HG02763 (cell line): ENCODE results near the gene WDR27.

ENCODE experiments used
- ATAC-seq: cut with Tn5 transposase; IDR thresholded peaks from one replicate; pipeline ENCODE4 v1.9.1; 2021; ENCODE audit warnings: mild to moderate bottlenecking, moderate library complexity; ENCODE audit not compliant: unreplicated experiment

Gene WDR27

DNA sequence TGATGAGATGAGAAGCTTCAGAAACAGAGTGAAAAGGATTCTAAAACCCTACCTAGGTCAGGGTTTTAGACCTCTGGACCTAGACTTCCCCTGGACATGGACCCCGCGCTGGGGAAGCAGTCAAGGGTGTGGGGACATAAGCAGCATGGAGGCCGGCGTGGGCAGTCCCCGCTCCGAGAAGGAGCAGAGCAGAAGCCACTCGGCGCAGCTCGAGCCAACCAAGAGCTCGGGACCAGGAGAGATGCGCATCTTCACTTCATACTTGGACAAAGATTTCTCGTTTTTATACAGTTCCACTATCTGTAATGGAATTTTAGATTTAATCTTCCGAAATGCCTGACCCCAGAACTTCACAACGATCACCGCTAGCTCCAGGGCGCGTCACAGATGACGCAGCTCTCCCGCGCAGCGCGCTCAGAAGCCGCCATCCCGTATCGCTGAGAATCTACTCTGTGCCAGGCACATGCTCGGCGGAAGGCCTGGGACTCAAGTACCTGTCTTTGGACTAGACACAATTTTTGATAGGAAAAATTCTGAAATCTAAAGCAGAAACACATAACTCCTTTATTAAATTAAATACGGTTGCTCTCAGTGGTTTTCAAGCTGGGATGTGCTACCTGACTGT lies 60.3 kb downstream of the WDR27 start:
- no peak for ATAC-seq

DNA sequence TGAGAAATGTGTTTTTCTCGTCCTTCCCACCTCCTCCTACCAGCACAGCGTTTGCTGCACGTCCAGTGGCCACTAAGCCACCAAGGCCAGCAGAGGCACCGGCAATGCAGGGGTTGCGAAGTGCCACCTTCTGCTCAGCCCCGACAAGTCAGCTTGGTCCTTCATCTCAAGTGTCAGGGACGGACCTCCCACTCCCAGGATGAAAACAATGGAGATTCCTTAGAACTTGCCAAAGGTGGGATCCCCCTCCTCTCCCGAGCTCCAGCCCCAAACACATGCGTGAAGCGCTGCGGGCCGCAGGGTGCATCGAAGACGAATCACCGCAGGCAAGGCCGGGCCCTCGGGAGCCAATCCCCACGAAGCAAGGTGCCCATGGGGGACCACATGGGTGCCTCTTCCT lies 60.8 kb downstream of the WDR27 start:
- ATAC-seq: no peak

DNA sequence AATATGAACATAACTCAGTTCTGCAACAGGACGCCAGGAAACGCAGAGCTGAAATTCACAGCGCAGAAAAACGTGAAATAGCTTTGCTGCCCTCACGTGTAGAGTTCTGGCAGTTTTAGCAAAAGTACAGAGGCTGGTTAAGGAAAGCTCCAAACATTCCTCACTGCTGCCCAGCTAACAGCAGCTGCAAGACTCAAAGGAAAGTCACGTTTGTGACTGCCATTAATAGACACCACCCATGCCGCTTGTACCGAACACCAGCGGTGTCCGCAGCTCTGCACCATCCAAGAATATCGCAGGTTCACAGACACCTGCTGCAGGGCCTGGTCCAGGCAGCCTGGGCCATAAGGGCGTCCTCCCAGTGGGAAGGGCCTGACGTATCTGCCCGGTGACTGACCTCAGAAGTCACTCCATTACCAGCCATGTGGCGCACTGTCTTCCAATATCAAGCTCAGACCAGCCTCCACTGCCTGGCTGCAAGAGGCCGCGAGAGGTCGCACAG lies 61.4 kb downstream of the WDR27 start:
- ATAC-seq: no peak

DNA sequence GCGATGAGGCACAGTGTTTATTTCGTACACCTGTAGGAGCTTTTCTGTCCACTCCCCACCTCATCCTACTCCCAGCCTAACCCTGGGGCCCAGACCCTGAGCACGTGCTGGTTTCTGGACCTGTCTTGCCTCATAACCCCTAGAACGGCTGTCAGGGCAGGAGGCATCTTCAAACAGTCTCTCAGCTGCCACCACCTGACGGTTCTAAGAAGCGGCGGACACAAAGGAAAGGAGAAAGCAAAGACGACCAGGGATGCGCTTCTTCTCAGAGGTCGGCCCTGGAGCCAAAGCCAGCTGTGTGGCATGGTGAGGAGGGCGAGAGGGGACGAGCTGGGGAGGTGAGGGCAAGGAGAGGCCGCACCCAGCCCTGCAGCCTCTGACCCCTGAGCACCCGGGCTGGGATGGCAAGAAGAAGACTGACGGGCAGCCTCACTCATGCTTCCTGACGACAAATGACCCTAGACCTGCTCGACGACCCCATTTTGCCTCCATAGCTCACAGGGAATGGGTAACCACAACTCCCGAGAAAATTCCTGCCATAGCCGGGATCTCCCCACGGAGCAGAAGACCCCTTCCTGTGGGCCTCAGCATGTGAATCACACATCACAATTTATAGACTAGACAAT lies 62.1 kb downstream of the WDR27 start:
- no peak for ATAC-seq

DNA sequence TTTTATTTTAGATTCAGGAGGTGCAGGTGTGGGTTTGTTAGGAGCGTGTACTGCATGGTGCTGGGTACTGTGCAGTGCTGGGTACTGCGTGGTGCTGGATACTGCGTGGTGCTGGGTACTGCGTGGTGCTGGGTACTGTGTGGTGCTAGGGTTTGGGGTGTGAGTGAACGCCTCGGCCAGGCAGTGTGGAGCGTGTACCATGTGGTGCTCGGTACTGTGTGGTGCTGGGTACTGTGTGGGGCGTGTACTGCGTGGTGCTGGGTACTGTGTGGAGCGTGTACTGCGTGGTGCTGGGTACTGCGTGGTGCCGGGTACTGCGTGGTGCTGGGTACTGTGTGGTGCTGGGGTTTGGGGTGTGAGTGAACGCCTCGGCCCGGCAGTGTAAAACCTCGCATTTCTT lies 62.9 kb downstream of the WDR27 start:
- ATAC-seq: no peak

DNA sequence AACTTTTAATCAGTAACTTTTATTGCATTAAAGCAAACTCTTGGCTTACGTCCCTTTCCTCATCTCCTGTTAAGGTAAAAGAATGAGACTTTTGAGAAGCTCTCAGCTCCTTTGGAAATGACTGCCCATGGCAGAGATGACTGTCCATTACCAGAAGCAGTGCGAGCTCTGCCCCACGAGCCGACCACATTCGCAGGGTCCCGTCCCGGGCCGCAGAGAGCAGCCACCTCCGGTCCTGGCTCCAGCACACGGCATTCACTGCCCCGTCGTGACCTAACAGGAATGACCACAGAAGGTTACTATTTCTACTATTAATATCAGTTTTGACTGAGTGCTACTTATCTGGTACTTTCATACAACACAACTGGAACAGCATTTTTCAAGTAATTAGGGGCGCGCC lies 63.4 kb downstream of the WDR27 start:
- no peak for ATAC-seq

DNA sequence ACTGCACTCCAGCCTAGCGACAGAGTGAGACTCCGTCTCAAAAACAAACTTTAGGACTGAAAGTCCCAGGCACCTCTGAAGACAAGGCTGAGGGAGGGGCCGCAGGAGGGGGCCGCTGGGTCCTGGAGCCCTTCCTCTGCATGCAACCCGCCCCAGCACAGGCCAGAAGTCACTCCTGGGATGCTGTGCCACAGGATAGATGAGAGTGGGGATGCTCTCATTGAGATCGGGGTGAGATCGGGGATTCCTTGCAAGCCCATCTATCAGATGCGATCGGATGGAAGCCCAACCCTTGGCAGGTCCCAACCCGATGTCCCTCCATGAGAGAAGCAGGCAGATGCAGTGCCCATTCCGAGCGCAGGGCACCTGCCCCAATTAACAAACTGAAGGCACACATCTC lies 66.5 kb downstream of the WDR27 start:
- ATAC-seq: no peak

DNA sequence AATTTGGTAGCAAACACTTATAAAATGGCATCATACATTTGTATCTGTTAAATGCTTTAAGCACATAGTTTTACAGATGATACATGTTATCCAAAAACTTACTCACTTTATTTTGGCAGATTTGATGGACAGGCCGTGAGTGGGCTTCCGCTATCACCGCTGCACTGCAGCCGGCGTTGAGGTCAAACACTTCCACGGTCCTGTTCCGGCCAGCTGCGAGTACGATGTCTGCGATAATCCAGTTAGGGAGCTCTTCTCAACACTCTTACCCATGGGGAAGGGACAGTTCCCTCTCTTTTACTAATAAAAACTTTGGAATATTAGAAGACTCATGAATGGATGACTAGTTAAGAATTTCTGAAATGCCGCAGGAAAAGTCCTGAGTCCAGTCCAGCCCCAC lies 69.0 kb downstream of the WDR27 start:
- ATAC-seq: no peak

DNA sequence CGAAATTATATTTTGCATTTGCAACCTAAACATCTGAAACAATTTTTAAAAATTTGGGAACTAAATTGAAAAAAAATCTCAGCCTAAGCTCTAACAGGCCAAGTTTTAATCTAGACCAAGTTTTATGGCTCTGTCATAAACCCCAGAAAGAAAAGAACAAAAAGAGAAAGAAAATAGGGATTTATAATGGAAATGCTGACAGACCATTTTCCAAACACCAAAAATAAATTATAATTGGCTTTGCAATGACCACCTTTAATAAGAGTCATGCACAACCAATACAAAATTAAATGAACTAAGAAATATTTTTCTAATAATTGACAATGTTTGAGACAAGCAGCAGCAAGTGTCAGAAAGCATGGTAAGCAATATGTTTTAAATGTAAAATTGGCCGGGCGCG lies 72.6 kb downstream of the WDR27 start:
- no peak for ATAC-seq

DNA sequence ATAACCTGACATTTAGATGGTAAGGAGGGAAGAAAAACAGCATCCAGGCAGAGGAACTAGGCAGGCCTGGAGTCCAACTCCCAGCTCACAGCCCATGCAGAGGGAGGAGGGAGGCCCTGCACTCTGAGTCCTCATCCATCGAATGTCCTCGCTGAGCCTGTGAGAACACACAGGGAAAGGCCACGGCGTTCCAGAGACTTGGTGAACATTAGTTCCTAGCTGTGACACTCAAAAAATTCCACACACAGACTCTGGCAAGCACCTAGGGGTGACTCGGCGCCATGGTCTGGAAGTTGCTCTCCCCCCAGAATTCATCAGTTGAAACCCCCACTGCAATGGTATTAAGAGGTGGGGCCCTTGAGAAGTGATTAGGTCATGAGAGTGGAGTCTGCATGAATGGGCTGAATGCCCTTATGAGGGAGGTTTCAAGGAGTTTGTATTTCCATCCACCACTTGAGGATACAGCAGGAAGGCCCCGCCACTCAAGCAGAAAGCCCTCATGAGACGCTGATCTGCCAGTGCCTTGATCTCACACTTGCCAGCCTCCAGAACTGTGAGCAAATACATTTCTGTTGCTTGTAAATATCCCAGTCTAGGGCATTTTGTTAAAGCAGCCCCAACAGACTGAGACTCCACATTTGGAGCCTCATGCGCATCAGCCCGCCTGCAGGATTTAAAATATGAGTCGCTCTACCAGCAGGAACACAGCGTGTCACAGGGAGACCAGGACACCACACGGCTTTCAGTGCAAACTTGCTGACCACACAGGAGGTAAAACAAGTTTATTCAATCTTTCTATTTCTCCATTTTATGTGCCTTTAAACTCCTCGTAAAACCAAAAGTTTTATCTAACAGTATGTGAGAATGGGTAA lies 73.9 kb downstream of the WDR27 start:
- no peak for ATAC-seq

DNA sequence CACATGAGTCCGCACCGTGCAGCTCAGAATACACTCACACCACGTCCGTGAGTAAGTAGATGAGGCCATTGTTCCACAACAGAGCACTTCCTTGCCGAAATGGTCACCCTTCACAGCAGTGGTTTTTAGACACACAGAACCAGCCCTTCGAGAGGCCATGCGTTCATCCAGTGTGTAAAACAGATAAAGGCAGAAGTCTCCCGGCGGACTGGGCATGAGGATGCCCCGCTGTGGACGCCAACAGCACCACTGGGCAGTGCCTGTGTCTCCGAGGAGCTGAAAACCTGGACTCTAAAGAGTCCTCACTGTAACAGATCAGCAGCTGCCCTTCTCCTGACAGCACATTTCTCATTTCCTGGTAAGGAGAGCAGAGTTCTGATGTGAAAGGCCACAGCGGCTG lies 75.2 kb downstream of the WDR27 start:
- ATAC-seq: no peak

DNA sequence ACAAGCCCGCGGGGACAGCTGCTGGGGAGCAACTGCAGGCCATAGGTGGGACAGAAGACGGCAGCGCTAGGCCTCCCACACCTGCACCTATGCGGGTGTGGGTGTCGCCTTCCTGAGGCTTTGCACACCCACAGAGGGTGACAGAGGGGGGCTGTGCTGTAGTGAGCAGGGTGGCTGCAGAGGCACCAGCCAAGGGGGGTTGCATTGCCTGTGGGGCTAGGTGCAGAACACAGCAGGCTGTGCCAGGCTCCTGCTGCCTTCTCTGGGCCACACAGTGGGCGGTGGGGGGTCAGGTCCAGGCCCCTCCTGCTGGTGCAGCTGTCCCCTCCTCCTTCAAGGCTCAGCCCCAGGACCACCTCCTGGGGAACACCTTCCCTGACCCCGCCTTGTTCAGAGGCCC lies 75.7 kb downstream of the WDR27 start:
- no peak for ATAC-seq

DNA sequence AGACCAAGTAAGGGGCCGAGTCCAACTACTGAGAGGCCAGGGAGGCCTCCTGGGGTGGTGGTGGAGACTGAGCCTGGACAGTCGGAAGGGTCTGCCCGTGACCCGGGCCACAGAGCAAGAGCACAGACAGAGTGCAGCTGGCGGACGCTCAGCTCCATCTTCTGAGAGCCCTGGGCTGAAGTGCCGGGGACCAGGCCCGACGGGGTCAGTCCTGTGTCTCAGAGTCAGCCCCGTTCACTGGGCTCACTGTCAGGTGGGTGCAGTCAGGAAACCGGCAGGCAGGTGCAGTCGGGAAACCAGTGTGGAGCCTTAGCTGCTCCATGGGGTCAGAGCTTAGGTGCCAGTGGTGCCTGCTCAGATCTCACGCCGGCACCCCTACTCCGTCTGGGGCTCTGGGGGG lies 76.5 kb downstream of the WDR27 start:
- no peak for ATAC-seq

DNA sequence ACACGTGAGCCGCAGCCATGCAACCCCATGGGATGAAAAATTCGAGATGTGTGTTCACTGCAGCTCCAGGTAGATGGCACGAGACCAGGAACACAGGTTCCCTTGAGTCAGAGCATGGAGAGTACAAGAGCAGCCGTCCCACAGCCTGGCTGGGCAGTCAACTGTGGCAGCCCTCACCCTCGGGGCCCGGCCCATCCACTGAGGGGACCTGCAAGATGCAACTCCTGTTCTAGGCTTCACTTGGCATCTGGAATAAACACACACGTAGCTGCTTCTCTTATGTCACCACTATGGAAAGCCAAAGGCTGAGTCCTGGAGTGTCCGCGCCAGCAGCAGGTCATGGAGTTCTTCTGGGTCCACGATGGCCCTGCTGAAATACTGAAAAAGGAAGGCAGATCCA lies 77.0 kb downstream of the WDR27 start:
- ATAC-seq: no peak

DNA sequence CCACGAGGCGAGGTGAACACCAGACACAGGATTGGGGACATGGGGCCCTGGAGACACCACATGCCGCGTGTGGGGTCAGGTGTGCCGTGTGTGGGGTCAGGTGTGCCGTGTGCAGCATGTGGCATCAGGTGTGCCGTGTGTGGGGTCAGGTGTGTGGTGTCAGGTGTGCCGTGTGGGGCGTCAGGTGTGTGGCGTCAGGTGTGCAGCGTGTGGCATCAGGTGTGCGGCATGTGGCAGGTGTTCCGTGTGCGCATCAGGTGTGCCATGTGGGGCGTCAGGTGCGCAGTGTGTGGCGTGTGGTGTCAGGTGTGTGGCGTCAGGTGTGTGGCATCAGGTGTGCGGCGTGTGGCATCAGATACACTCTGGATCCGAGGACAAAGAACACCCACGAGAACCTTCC lies 77.9 kb downstream of the WDR27 start:
- no peak for ATAC-seq

DNA sequence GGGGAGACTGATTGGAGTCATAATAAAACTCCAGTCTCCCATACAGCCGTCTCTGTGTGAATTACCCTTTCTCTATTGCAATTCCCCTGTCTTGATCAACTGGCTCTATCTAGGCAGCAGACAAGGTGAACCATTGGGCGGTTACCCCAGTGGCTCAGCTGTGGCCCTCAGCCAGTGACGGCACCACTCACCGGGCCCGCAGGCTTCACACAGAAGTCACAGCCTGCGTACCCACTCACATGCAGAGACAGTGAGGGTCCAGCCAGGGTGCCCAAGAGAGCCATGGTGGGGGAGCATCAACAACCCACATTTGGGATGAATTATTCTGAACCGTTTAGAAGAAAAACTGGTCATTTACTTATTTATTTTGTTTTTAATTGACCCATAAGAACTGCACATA lies 78.5 kb downstream of the WDR27 start:
- ATAC-seq: no peak

DNA sequence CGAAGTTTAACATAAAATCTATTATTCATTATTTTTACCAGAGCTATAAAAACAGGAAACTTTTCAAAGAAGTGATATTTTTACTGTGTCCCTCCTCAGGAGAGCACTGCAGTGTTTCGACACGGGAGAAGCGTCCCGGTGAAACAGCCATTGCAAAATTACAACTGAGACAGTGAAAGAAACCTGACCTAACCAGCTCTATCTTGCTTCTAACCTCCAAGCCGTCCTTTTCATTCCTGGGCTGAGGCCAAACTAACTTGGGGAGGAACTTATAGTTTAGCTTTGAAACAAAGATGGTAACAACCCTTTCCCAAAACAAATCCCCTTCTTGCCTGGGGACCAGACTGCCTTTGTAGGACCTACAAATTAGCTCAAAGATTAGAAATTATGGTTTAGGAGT lies 79.2 kb downstream of the WDR27 start:
- no peak for ATAC-seq

DNA sequence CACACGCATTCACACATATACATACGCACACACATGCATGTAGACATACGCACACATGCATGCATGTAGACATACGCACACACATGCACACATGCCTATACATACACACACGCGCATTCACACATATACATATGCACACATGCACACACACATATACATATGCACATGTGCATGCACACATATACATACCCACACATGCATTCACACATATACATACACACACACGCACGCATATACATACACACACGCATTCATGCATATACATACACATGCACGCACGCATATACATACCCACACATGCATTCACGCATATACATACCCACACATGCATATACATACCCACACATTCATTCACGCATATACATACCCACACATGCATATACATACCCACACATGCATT lies 80.5 kb downstream of the WDR27 start:
- no peak for ATAC-seq

DNA sequence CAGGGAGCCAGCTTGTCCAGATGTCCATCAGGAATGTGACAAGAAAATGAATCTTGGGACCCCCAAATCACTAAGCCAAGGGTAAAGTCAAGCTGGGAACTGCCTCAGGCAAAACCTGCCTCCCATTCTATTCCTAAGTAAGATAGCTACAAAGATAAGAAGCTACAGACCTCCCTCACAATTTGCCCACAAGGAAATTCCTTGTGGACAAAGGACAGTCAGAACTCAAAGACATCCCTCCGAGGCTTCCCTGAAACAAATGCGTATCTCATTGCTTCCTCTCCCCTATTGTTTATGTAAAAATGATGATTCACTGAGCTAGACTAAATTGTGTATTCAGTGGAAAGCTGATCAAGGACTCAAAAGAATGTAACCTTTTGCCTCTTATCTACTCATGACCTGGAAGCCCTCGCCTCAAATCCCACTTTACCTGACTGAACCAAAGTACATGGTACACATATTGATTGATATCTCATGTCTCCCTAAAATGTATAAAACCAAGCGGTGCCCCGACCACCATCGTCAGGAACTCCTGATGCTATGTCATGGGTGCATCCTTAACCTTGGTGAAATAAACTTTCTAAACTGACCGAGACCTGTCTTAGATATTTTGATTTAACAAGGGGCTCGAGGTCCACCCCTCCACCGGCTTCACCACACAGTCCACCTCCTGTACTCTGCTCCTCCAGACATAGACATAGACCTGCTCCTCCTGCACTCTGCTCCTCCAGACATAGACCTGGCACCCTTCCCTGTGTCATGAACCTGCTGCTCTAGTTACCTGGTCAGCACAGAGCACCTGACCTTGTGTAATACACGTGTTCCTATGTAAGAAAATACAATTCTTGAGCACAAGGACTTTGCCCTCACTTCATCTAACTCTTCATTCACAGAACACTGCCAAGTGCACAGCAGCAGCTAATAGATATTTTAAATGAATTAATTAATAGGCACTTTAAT lies 81.4 kb downstream of the WDR27 start:
- ATAC-seq: no peak

DNA sequence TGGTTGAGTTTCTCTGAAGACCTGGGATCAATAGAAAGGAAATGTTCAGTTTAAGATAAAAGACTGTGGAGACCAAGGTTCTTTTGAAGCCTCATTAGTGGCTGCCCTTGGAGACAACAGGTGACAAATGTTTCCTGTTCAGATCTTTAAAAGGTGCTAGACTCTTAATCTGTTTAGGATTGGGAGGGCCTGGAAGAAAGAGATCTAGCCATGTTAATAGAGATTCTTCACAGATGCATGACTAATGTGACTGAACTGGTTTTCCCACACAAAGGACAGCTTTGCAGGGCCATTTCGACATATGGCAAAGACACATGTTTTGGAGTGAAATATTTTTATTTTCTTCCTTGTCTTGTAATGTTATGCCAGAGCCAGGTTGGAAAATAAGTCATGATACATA lies 82.2 kb downstream of the WDR27 start:
- no peak for ATAC-seq
